Measurements from ENCODE around the gene LAMA4.

DNA sequence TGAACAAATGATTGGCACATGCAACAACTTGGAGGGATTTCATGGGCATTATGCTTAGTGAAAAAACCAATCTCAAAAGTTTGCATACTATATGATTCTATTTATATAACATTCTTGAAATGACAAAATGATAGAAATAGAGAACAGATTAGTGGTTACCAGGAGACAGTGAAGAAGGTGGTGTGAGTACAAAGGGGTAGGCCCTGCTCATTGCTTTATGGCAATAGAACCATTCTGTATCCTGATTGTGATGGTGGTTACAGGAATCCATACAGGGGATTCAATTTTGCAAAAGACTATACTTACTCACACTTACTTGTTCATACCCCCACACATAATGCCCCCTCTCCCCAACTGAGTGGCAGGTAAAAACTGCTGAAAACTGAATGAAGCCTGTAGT lies 30.2 kb upstream of the LAMA4 start:
- TF ChIP-seq, protein P1, sequence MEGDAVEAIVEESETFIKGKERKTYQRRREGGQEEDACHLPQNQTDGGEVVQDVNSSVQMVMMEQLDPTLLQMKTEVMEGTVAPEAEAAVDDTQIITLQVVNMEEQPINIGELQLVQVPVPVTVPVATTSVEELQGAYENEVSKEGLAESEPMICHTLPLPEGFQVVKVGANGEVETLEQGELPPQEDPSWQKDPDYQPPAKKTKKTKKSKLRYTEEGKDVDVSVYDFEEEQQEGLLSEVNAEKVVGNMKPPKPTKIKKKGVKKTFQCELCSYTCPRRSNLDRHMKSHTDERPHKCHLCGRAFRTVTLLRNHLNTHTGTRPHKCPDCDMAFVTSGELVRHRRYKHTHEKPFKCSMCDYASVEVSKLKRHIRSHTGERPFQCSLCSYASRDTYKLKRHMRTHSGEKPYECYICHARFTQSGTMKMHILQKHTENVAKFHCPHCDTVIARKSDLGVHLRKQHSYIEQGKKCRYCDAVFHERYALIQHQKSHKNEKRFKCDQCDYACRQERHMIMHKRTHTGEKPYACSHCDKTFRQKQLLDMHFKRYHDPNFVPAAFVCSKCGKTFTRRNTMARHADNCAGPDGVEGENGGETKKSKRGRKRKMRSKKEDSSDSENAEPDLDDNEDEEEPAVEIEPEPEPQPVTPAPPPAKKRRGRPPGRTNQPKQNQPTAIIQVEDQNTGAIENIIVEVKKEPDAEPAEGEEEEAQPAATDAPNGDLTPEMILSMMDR (IDR thresholded peaks at IDR 0.05) = no peak
- TF ChIP-seq ZFX (IDR thresholded peaks at IDR 0.05; ENCODE audit: borderline replicate concordance) = no peak
